Liver (tissue), 9 donors: Measurements from ENCODE around the gene ERC2. TPM values are rescaled to one million over a fixed set of nuclear protein-coding genes. Genes with fewer than 3 reads are reported as not detected.

Source experiments
- DNase-seq: peaks from one replicate; pipeline ENCODE4 v3.0.0-alpha.2; 2017; ENCODE audit warnings: low spot score
- H3K27ac ChIP-seq, 2 donors: one replicate each; pipeline ENCODE4 v1.7.0; 2013; ENCODE audit warnings: inconsistent platforms in 2 of 2, low read length in 2 of 2, control low read depth in 1 of 2, low read depth in 1 of 2, mild to moderate bottlenecking in 1 of 2
- H3K27me3 ChIP-seq, 4 donors: one replicate each; pipeline versions ENCODE4 v1.6.1 to v1.7.0; 2013; ENCODE audit warnings: low read length in 3 of 4, inconsistent platforms in 1 of 4, mild to moderate bottlenecking in 1 of 4, moderate library complexity in 1 of 4; ENCODE audit not compliant: control insufficient read depth in 4 of 4, insufficient read depth in 4 of 4
- H3K36me3 ChIP-seq, 4 donors: one replicate each; pipeline versions ENCODE4 v1.6.1 to v1.7.0; 2013; ENCODE audit warnings: low read length in 3 of 4, mild to moderate bottlenecking in 3 of 4, low read depth in 1 of 4, moderate library complexity in 1 of 4; ENCODE audit not compliant: control insufficient read depth in 4 of 4, insufficient read depth in 3 of 4
- H3K4me1 ChIP-seq, 4 donors: one replicate each; pipeline versions ENCODE4 v1.6.1 to v1.7.0; 2013; ENCODE audit warnings: low read length in 3 of 4, mild to moderate bottlenecking in 3 of 4, moderate library complexity in 1 of 4; ENCODE audit not compliant: control insufficient read depth in 4 of 4, insufficient read depth in 4 of 4
- H3K4me3 ChIP-seq, 3 donors: one replicate each; pipeline versions ENCODE4 v1.6.1 to v1.7.0; 2013; ENCODE audit warnings: low read length in 3 of 3, control low read depth in 1 of 3, low read depth in 1 of 3, mild to moderate bottlenecking in 1 of 3
- H3K9ac ChIP-seq, 2 donors: one replicate each; pipeline ENCODE4 v1.7.0; 2013; ENCODE audit warnings: low read length in 2 of 2, mild to moderate bottlenecking in 2 of 2, moderate library complexity in 2 of 2, control low read depth in 1 of 2, low read depth in 1 of 2
- H3K9me3 ChIP-seq, 4 donors: one replicate each; pipeline versions ENCODE4 v1.6.1 to v1.7.0; 2013; ENCODE audit warnings: low read length in 3 of 4; ENCODE audit not compliant: control insufficient read depth in 4 of 4
- ATF3 ChIP-seq: IDR thresholded peaks from 2 replicates; pipeline ENCODE4 v1.6.1; 2016; ENCODE audit warnings: antibody characterized with exemption
- CTCF ChIP-seq: fragments of 150-350 bp; IDR thresholded peaks from 2 replicates; pipeline ENCODE4 v1.5.1; 2017; ENCODE audit warnings: improper control_type of control experiment, low read depth, low read length; ENCODE audit not compliant: missing input control
- EGR1 ChIP-seq, 2 donors: IDR thresholded peaks; 2 replicates each; pipeline ENCODE4 v1.6.1; 2016 to 2018; ENCODE audit warnings: antibody characterized with exemption in 2 of 2, low read depth in 2 of 2
- FOXA1 ChIP-seq: IDR thresholded peaks from 2 replicates; pipeline ENCODE4 v1.6.1; 2016; ENCODE audit warnings: antibody characterized with exemption
- HNF4A ChIP-seq, 2 donors: conservative IDR thresholded peaks; 2 replicates each; pipeline ENCODE4 v1.6.1; 2016; ENCODE audit warnings: antibody characterized with exemption in 2 of 2, mild to moderate bottlenecking in 2 of 2
- JUND ChIP-seq, 2 donors: IDR thresholded peaks; 2 replicates each; pipeline ENCODE4 v1.6.1; 2016; ENCODE audit warnings: antibody characterized with exemption in 2 of 2
- RXRA ChIP-seq, 2 donors: IDR thresholded peaks; 2 replicates each; pipeline ENCODE4 v1.6.1; 2017 to 2018; ENCODE audit warnings: antibody characterized with exemption in 2 of 2, mild to moderate bottlenecking in 1 of 2
- SP1 ChIP-seq: IDR thresholded peaks from 2 replicates; pipeline ENCODE4 v1.6.1; 2018; ENCODE audit warnings: antibody characterized with exemption, mild to moderate bottlenecking
- TAF1 ChIP-seq: conservative IDR thresholded peaks from 2 replicates; pipeline ENCODE4 v1.6.1; 2016; ENCODE audit warnings: antibody characterized with exemption, mild to moderate bottlenecking
- YY1 ChIP-seq: IDR thresholded peaks from 2 replicates; pipeline ENCODE4 v1.6.1; 2016; ENCODE audit warnings: antibody characterized with exemption, mild to moderate bottlenecking
- ZBTB33 ChIP-seq: IDR thresholded peaks from 2 replicates; pipeline ENCODE4 v1.6.1; 2016; ENCODE audit warnings: antibody characterized with exemption
- WGBS: extraction: QIAGEN DNeasy Blood & Tissue Kit; methylation state at CpG from one replicate; pipeline ENCODE4 v1.1.7; 2013; 5-methylcytosine and 5-hydroxymethylcytosine counted together
- polyA plus RNA-seq, 2 donors: library from polyadenylated mRNA; stranded (reverse) in 1 of 2; unstranded in 1 of 2; fragments of 200-250 nt in 1 of 2; fragments of >200 nt in 1 of 2; fragmentation: Nextera tagmentation in 1 of 2; extraction: Ambion mirVana in 1 of 2; gene quantifications; one replicate each; pipeline versions ENCODE4 v1.2.1 to v1.2.3, GENCODE V29; 2013 to 2015
- total RNA-seq, 2 donors: library from RNA; depleted of rRNA; stranded (reverse); fragments of >200 nt; gene quantifications; one replicate each; pipeline ENCODE4 v1.2.3, GENCODE V29; 2014
- donor health status: healthy.
- donor health status: healthy.
- donor health status: healthy.
- donor health status: healthy.
- donor health status: healthy.

Gene ERC2
- total and polyA plus RNA-seq, 4 donors, result 0.14 to 0.25 TPM; not detected in 2

GRCh38 chr3:55474213-55474632, 994.0 kb downstream of the ERC2 start:
- H3K4me3 ChIP-seq, result no peak overlapping the region
- no peaks in the 10 kb centered on the region for H3K9me3 ChIP-seq
- H3K36me3 ChIP-seq, result peaks cover 0 to 15% (median 4%) of the 10 kb centered on the region in 4 donors
- 88% methylated on average over 44 of the region's 44 CpGs for WGBS
- no peak for DNase-seq
- H3K27me3 ChIP-seq, result no peaks in the 10 kb centered on the region
- H3K27ac ChIP-seq, result no peak overlapping the region
- H3K4me1 ChIP-seq, result no peaks in the 10 kb centered on the region
- no peak overlapping the region for H3K9ac ChIP-seq
- TF ChIP-seq CTCF (no peak), ZBTB33 (no peak), JUND (IDR thresholded peaks at IDR 0.05) (no peak), HNF4A (conservative IDR thresholded peaks at IDR 0.05) (no peak)

- Histone ChIP-seq H3K36me3 (peaks cover 0 to 15% (median 4%) of the 10 kb centered on the region in 4 donors), H3K27ac (no peak overlapping the region), H3K4me3 (no peak overlapping the region), H3K4me1 (no peaks in the 10 kb centered on the region), H3K27me3 (no peaks in the 10 kb centered on the region), H3K9ac (no peak overlapping the region), H3K9me3 (no peaks in the 10 kb centered on the region)
- DNase-seq, result no peak
- WGBS, result 88% methylated on average over 6 of the region's 6 CpGs
- no peak for TF ChIP-seq FOXA1
- no peak for TF ChIP-seq YY1
- TF ChIP-seq ATF3, result no peak
- TF ChIP-seq SP1, result no peak
- no peak for TF ChIP-seq TAF1
These were observed 994.5 kb downstream of the ERC2 start for GRCh38 chr3:55473788-55474187.

GRCh38 chr3:55471522-55472280, 996.6 kb downstream of the ERC2 start:
- no peak for TF ChIP-seq RXRA (IDR thresholded peaks at IDR 0.05)
- no peak for TF ChIP-seq EGR1 (IDR thresholded peaks at IDR 0.05; ENCODE audit: low read depth in 2 of 2)
- no peak for TF ChIP-seq TAF1
- TF ChIP-seq SP1, result no peak
- WGBS, result 79% methylated on average over 8 of the region's 8 CpGs
- peaks cover 0 to 10% (median 4%) of the 10 kb centered on the region in 4 donors for H3K36me3 ChIP-seq
- no peaks in the 10 kb centered on the region for H3K9me3 ChIP-seq
- H3K9ac ChIP-seq, result no peak overlapping the region
- H3K4me1 ChIP-seq, result no peaks in the 10 kb centered on the region
- no peaks in the 10 kb centered on the region for H3K27me3 ChIP-seq
- H3K4me3 ChIP-seq, result no peak overlapping the region
- DNase-seq, result no peak
- no peak overlapping the region for H3K27ac ChIP-seq
